ENCODE results near the gene DRP2.

DRP2 gene

DNA sequence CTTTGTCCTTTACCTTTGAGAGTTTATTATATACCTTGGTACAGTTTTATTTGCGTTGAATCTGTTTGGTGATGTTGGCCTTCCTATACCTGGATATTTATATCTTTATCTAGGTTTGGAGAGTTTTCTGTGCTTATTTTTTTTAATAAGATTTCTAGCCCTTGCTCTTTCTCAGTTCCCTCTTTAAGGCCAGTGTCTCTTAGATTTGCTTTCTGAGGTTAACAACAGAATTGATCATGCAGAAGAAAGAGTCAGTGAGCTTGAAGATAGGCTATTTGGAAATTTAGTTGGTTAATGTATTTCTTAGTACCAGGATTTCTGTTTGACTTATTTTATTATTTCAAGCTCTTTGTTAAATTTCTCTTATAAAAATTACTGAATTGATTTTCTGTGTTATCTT lies 84.2 kb downstream of the DRP2 start:
- H3K4me3 ChIP-seq (ENCODE audit: low read length), result no peak overlapping the region
- DNase-seq (ENCODE audit: low read depth), result no peak
- TF ChIP-seq, protein P1, sequence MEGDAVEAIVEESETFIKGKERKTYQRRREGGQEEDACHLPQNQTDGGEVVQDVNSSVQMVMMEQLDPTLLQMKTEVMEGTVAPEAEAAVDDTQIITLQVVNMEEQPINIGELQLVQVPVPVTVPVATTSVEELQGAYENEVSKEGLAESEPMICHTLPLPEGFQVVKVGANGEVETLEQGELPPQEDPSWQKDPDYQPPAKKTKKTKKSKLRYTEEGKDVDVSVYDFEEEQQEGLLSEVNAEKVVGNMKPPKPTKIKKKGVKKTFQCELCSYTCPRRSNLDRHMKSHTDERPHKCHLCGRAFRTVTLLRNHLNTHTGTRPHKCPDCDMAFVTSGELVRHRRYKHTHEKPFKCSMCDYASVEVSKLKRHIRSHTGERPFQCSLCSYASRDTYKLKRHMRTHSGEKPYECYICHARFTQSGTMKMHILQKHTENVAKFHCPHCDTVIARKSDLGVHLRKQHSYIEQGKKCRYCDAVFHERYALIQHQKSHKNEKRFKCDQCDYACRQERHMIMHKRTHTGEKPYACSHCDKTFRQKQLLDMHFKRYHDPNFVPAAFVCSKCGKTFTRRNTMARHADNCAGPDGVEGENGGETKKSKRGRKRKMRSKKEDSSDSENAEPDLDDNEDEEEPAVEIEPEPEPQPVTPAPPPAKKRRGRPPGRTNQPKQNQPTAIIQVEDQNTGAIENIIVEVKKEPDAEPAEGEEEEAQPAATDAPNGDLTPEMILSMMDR (conservative IDR thresholded peaks at IDR 0.05; ENCODE audit: low read depth, low read length), result no peak

Data from retinal pigment epithelial cell (primary cell).